Mesenchymal stem cell (in vitro differentiated cells and primary cell): ENCODE measurements around the gene GAPDHS.

Experiments
- DNase-seq: peaks from one replicate; pipeline ENCODE4 v3.0.0-alpha.2; 2013
- H2AFZ ChIP-seq: one replicate; pipeline ENCODE4 v1.6.1; 2013; ENCODE audit warnings: low read depth, mild to moderate bottlenecking, control low read depth, inconsistent platforms, low read length, moderate library complexity
- H2AK5ac ChIP-seq: 2 replicates; pipeline ENCODE4 v1.6.1; 2013; ENCODE audit warnings: low read length, moderate library complexity, mild to moderate bottlenecking, inconsistent platforms; ENCODE audit not compliant: severe bottlenecking
- H2BK120ac ChIP-seq: one replicate; pipeline ENCODE4 v1.6.1; 2013; ENCODE audit warnings: low read depth, mild to moderate bottlenecking, inconsistent platforms, low read length, moderate library complexity
- H2BK12ac ChIP-seq, 2 experiments: one replicate each; pipeline ENCODE4 v1.6.1; 2013; ENCODE audit warnings: inconsistent platforms in 2 of 2, low read length in 2 of 2, mild to moderate bottlenecking in 2 of 2, moderate library complexity in 2 of 2, control low read depth in 1 of 2
- H2BK15ac ChIP-seq: one replicate; pipeline ENCODE4 v1.6.1; 2013; ENCODE audit warnings: mild to moderate bottlenecking, low read depth, inconsistent platforms; ENCODE audit not compliant: poor library complexity, severe bottlenecking
- H2BK5ac ChIP-seq: 2 replicates; pipeline ENCODE4 v1.6.1; 2013; ENCODE audit warnings: low read depth, mild to moderate bottlenecking, low read length, control low read depth, inconsistent platforms; ENCODE audit not compliant: poor library complexity, severe bottlenecking
- H3K14ac ChIP-seq, 2 experiments: one replicate each; pipeline ENCODE4 v1.6.1; 2013; ENCODE audit warnings: inconsistent platforms in 2 of 2, low read length in 2 of 2, control low read depth in 1 of 2, mild to moderate bottlenecking in 1 of 2, moderate library complexity in 1 of 2
- H3K18ac ChIP-seq, 2 experiments: one replicate each; pipeline ENCODE4 v1.6.1; 2013; ENCODE audit warnings: inconsistent platforms in 2 of 2, low read length in 2 of 2, control low read depth in 1 of 2, low read depth in 1 of 2, mild to moderate bottlenecking in 1 of 2
- H3K23ac ChIP-seq, 2 experiments: one replicate each; pipeline ENCODE4 v1.6.1; 2013; ENCODE audit warnings: inconsistent platforms in 2 of 2, low read length in 2 of 2, mild to moderate bottlenecking in 2 of 2, moderate library complexity in 2 of 2, control low read depth in 1 of 2
- H3K27ac ChIP-seq: 2 replicates; pipeline ENCODE4 v1.5.1; 2013; ENCODE audit warnings: mild to moderate bottlenecking, moderate library complexity, low read length, control low read depth, inconsistent platforms; ENCODE audit not compliant: poor library complexity, severe bottlenecking
- H3K27me3 ChIP-seq, 2 experiments: 2 replicates each; pipeline versions ENCODE4 v1.6.1 to v1.7.0; 2013; ENCODE audit warnings: low read length in 2 of 2, mild to moderate bottlenecking in 2 of 2, moderate library complexity in 2 of 2, control low read depth in 1 of 2, inconsistent platforms in 1 of 2; ENCODE audit not compliant: control insufficient read depth in 1 of 2, insufficient read depth in 1 of 2
- H3K36me3 ChIP-seq, 2 experiments: 2 replicates each; pipeline versions ENCODE4 v1.6.1 to v1.7.0; 2013; ENCODE audit warnings: low read length in 2 of 2, control low read depth in 1 of 2, inconsistent platforms in 1 of 2, low read depth in 1 of 2, mild to moderate bottlenecking in 1 of 2; ENCODE audit not compliant: insufficient read depth in 2 of 2, control insufficient read depth in 1 of 2
- H3K4ac ChIP-seq, 2 experiments: one replicate each; pipeline ENCODE4 v1.6.1; 2013; ENCODE audit warnings: inconsistent platforms in 2 of 2, low read length in 2 of 2, mild to moderate bottlenecking in 2 of 2, moderate library complexity in 2 of 2, control low read depth in 1 of 2, low read depth in 1 of 2
- H3K4me1 ChIP-seq: 2 replicates; pipeline ENCODE4 v1.6.1; 2013; ENCODE audit warnings: low read depth, low read length, control low read depth; ENCODE audit not compliant: control insufficient read depth, insufficient read depth
- H3K4me2 ChIP-seq: 2 replicates; pipeline ENCODE4 v1.6.1; 2013; ENCODE audit warnings: low read length, mild to moderate bottlenecking, inconsistent platforms; ENCODE audit not compliant: poor library complexity, severe bottlenecking
- H3K4me3 ChIP-seq, 2 experiments: 2 replicates each; pipeline versions ENCODE4 v1.5.1 to v1.7.0; 2013; ENCODE audit warnings: low read length in 2 of 2, mild to moderate bottlenecking in 2 of 2, control low read depth in 1 of 2, low read depth in 1 of 2; ENCODE audit not compliant: insufficient read depth in 1 of 2
- H3K79me1 ChIP-seq: replicated peaks from 2 replicates; pipeline ENCODE4 v1.6.1; 2013; ENCODE audit warnings: mild to moderate bottlenecking, control low read depth, low read length, inconsistent platforms; ENCODE audit not compliant: poor library complexity, severe bottlenecking
- H3K9ac ChIP-seq: 2 replicates; pipeline ENCODE4 v1.7.0; 2013; ENCODE audit warnings: mild to moderate bottlenecking, low read length, moderate library complexity
- H3K9me3 ChIP-seq: 2 replicates; pipeline ENCODE4 v1.7.0; 2013; ENCODE audit warnings: mild to moderate bottlenecking, low read length; ENCODE audit not compliant: control insufficient read depth
- H4K8ac ChIP-seq: one replicate; pipeline ENCODE4 v1.6.1; 2013; ENCODE audit warnings: inconsistent platforms, mild to moderate bottlenecking, low read length, moderate library complexity
- H4K91ac ChIP-seq: one replicate; pipeline ENCODE4 v1.6.1; 2013; ENCODE audit warnings: mild to moderate bottlenecking, low read length, inconsistent platforms
- WGBS: methylation state at CpG from one replicate; pipeline ENCODE4 v1.1.7; 2013; ENCODE audit warnings: mixed read lengths; 5-methylcytosine and 5-hydroxymethylcytosine counted together

The GAPDHS gene

DNA sequence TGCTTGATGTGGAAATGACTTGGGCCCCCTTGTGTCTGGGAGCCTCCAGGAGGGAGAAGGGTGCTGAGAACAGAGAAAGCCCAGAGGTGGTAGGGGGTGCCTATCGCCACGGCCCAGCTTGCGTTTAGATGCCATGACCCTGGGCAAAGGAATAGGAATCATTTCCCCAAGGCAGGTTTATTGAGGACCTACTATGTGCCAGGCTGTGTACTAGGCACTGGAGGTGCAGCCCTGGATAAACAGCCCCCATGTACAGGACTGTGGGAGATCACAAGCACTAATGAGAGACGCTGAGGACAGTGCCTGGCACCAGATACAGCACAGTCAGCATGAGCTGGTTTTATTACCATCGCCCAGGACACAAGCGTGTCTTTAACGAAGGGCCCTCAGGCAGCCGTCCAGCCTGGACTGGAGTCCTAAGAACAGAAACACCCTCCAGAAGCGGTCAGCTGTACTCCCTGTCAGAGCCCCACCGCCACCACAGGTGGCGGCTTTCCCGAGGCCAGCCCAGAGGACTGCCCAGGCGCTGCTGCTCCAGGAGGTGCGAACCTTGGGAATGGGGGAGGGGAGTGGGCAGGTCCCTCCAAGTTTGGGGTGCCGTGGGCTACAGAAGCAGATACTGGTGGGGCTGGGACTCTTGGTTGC, 16.7 kb downstream of the GAPDHS start:
- H2BK12ac ChIP-seq = no peak overlapping the region
- H2BK120ac ChIP-seq = no peak overlapping the region
- H3K36me3 ChIP-seq = peaks cover 26 to 31% of the 10 kb centered on the region in 2 experiments
- no peak overlapping the region for H3K18ac ChIP-seq
- H3K4me3 ChIP-seq = no peak overlapping the region
- H4K8ac ChIP-seq = no peak overlapping the region
- H4K91ac ChIP-seq = no peak overlapping the region
- 95% methylated on average over 15 of the region's 15 CpGs for WGBS
- no peak overlapping the region for H3K9ac ChIP-seq
- H3K23ac ChIP-seq = no peak overlapping the region
- H3K27ac ChIP-seq = no peak overlapping the region
- peaks cover 0 to 22% of the 10 kb centered on the region in 2 experiments for H3K27me3 ChIP-seq
- no peak overlapping the region for H3K14ac ChIP-seq
- H3K79me1 ChIP-seq = peaks cover 31% of the 10 kb centered on the region
- H3K9me3 ChIP-seq = no peaks in the 10 kb centered on the region
- no peak overlapping the region for H2AFZ ChIP-seq
- DNase-seq = no peak
- no peak overlapping the region for H3K4me2 ChIP-seq
- H3K4ac ChIP-seq = no peak overlapping the region
- peaks cover 7% of the 10 kb centered on the region for H3K4me1 ChIP-seq
- no peak overlapping the region for H2AK5ac ChIP-seq
- H2BK5ac ChIP-seq = no peak overlapping the region
- no peak overlapping the region for H2BK15ac ChIP-seq

DNA sequence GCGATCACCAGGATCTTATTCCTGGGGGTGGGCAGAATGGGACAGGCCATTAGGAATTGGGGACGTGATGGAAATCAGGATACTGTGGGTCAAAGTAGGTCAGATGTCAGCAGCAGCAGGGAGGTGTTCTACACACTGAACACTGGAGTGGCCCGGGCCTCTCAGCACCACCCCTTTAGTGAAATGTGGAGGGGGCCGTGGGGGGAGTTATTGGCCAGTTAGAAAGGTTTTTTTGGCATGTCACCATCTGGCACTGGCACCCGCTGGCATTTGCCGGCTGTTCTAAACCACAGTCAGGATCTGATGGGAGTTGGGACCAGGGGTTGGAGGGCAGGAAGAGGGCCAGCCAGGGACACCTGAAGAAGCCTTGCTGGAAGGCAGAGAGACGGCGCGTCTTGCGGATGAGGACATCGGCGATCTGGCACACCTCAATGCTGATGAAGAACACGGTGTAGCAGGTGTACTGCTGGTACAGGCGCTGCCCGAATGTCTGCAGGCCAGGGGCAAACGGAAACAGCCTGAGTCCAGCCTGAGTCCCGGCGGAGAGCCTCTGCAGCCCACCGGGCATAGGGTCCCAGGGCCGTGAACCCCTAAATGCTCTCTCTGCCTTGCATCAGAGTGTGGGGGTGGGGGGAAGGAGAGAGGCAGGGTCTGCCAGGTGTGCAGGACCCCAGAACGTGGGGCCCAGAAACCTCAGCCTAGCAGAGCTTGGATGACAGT, 18.0 kb downstream of the GAPDHS start:
- Histone ChIP-seq H4K91ac (no peak overlapping the region), H3K14ac (no peak overlapping the region), H2AFZ (no peak overlapping the region), H3K4ac (no peak overlapping the region), H3K9ac (no peak overlapping the region), H2BK120ac (no peak overlapping the region), H3K79me1 (peaks cover 26% of the 10 kb centered on the region), H2BK12ac (no peak overlapping the region), H3K9me3 (no peaks in the 10 kb centered on the region), H3K4me1 (peaks cover 7% of the 10 kb centered on the region), H2BK5ac (no peak overlapping the region), H4K8ac (no peak overlapping the region), H2BK15ac (no peak overlapping the region), H3K27ac (no peak overlapping the region), H2AK5ac (no peak overlapping the region), H3K4me2 (no peak overlapping the region), H3K18ac (no peak overlapping the region), H3K4me3 (no peak overlapping the region), H3K23ac (no peak overlapping the region), H3K27me3 (peaks cover 4 to 34% of the 10 kb centered on the region in 2 experiments), H3K36me3 (peaks cover 26 to 31% of the 10 kb centered on the region in 2 experiments)
- WGBS = 95% methylated on average over 21 of the region's 21 CpGs
- no peak for DNase-seq

DNA sequence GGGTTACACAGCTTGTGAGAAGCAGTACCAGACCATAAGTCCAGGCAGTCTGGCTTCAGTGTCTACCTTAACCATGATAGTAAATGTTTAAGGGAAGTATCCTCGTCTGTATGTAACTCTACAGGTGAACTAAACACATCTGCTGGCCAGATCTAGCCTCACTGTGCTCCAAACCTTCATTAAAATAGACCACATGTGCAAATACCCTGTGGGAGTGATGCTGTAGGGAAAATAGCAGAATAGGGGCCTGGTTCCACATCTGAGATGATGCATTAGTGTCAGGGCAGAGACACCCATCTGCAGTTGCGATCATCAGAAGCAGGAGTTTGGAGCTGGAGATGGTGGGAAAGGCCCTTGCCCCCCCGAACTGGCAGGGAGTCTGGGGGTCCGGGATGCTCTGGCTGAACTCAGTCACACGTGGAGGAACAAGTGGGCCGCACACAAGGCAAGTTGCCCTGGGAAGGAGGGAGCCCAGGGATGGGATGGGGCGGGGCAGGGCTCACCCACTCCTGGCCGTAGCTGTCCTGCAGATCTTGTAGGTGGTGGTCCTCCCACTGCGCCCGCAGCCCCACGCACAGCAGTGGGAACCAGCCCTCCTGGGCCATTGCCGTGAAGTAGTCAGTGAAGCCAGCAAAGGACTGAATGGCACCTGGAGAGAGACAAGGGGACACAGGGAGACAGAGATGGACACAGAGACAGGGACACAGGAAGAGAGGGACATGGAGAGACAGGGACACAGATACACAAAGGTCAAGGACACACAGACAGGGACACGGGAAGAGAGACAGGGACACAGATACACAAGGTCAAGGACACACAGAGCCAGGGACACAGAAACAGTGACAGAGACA, 19.5 kb downstream of the GAPDHS start:
- 69% methylated on average over 12 of the region's 13 CpGs for WGBS
- H2AFZ ChIP-seq = no peak overlapping the region
- H3K9ac ChIP-seq = no peak overlapping the region
- peaks cover 15 to 24% of the 10 kb centered on the region in 2 experiments for H3K36me3 ChIP-seq
- H2BK15ac ChIP-seq = no peak overlapping the region
- H2BK120ac ChIP-seq = no peak overlapping the region
- H3K4me1 ChIP-seq = peaks cover 6% of the 10 kb centered on the region
- no peak overlapping the region for H3K4me2 ChIP-seq
- no peak overlapping the region for H3K4ac ChIP-seq
- no peak overlapping the region for H2AK5ac ChIP-seq
- no peak for DNase-seq
- H3K9me3 ChIP-seq = no peaks in the 10 kb centered on the region
- H3K27me3 ChIP-seq = peaks cover 6 to 47% of the 10 kb centered on the region in 2 experiments
- H3K14ac ChIP-seq = no peak overlapping the region
- H4K8ac ChIP-seq = no peak overlapping the region
- H3K27ac ChIP-seq = no peak overlapping the region
- peaks cover 15% of the 10 kb centered on the region for H3K79me1 ChIP-seq
- no peak overlapping the region for H3K4me3 ChIP-seq
- no peak overlapping the region for H2BK5ac ChIP-seq
- H3K18ac ChIP-seq = no peak overlapping the region
- H2BK12ac ChIP-seq = no peak overlapping the region
- no peak overlapping the region for H4K91ac ChIP-seq
- no peak overlapping the region for H3K23ac ChIP-seq
